GM20000 (cell line): ENCODE data around the gene SVOP.

ENCODE experiments used
- DNase-seq: peaks from one replicate; pipeline ENCODE4 v3.0.0; 2012; ENCODE audit warnings: low spot score
- TF ChIP-seq, protein P1 (sequence below): IDR thresholded peaks from 2 replicates; pipeline ENCODE4 v1.5.1; 2012; ENCODE audit warnings: mild to moderate bottlenecking, control low read depth; ENCODE audit errors: extremely low read depth, missing control alignments

SVOP gene

DNA sequence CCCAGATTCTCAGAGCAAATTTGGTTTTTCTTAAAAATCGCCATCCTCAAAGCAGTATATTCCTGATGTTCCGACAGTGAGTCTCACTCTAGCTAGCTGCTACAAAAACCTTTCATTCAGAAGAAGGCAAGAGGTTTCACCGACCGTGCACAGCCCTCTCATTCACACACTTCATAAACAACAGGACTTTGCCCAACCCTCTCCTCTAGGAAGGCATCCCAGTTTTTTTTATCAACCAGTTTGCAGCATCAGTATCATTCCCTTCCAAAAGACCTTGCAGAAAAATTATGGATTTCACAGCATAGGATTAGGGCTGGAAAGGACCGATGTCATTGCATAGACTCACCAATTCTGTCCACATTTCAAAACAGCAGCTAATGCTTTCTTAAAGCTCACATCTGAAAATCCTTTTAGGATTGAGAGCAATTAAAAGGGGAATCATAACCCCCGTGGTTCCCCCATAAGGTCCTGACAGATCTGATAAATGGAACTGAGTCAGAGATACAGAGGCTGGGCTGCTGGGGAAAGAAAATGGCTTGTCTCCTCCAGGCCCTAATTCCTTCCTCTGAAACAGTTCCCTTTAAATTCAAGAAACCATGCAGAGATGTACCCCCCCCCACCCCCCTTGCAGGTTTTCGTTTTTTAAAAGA, 597 bp downstream of the SVOP start:
- TF ChIP-seq, protein P1, sequence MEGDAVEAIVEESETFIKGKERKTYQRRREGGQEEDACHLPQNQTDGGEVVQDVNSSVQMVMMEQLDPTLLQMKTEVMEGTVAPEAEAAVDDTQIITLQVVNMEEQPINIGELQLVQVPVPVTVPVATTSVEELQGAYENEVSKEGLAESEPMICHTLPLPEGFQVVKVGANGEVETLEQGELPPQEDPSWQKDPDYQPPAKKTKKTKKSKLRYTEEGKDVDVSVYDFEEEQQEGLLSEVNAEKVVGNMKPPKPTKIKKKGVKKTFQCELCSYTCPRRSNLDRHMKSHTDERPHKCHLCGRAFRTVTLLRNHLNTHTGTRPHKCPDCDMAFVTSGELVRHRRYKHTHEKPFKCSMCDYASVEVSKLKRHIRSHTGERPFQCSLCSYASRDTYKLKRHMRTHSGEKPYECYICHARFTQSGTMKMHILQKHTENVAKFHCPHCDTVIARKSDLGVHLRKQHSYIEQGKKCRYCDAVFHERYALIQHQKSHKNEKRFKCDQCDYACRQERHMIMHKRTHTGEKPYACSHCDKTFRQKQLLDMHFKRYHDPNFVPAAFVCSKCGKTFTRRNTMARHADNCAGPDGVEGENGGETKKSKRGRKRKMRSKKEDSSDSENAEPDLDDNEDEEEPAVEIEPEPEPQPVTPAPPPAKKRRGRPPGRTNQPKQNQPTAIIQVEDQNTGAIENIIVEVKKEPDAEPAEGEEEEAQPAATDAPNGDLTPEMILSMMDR, result no peak
- no peak for DNase-seq

DNA sequence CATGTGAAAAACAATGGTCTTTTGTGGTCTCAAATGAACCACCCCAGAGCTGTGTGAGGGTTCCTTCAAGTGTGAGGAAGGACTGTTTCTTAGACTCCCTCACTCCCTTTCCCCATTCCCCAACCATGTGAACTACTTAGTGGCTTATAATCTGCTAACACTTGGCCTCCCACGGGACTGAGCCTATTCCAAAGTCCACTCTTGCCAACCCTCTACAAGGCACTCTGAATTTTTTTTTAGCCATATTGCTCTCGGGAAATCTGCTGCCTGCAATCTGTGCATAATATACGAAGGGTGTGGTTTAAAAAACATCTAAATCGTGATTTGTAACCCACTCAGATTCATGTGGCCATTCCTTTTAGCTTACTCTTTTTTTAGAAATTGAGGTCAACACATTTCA, 2.6 kb downstream of the SVOP start:
- no peak for DNase-seq
- TF ChIP-seq, protein P1, result no peak

DNA sequence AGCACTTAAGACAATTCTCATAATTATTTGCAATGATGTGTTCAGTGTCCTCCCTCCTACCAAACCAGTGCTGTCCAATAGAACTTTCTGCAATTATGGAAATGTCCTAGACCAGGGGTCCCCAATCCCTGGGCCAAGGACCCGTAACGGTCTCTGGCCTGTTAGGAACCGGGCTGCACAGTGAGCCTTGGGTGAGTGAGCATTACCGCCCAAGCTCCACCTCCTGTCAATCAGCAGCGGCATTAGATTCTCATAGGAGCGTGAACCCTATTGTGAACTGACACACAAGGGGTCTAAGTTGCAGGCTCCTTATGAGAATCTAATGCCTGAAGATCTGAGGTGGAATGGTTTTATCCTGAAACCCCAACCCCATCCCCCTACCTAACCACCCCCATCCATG, 3.9 kb downstream of the SVOP start:
- TF ChIP-seq, protein P1, result no peak
- DNase-seq, result no peak

DNA sequence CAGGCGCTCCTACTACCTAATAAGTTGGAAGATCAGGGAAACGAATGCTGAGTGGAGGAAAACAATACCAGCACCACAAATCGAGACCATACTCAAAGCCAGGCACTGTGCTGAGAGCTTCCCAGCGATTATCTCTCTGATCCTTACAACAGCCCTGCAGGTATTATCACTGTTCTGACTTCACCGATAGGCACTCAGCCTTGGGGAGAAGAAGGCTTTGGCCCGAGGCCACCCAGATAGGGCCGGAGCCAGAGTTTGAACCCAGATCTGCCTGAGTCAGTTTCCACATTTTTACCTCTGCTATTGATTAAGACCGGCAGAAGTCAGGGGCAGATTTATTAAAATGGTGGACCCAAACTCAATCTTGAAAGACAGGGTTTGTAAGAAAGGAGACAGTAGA, 4.9 kb downstream of the SVOP start:
- TF ChIP-seq, protein P1, result no peak
- DNase-seq, result no peak

DNA sequence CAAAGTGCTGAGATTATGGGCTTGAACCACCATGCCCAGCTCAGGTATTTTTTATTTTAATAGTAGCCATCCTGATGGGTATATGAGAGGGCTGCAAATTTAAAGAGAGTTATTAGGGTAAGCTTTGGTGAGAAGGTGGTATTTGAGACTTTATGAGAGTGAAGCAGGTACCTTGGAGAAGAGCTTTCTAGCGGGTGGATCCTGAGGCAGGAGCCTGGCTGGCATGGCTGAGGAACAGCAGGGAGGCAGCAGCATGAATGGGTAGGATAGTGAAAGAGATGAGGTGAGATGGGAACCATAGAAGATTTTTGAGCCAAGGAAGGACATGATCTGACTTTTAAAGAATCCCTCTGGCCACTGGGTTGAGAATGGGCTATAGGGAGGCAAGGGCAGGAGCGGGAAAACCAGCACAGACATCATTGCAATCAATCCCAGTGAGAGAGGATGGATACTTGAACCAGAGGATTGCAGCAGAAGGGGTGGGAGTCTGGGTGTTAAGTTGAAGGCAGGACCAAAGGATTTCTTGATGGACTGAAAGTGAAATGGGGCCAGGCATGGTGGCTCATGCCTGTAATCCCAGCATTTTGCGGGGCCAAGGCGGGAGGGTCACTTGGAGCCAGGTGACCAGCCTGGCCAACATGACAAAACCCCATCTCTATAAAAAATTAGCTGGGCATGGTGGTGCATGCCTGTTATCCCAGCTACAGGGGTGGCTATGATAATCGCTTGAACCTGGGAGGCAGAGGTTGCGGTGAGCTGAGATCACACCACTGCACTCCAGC, 5.7 kb downstream of the SVOP start:
- DNase-seq, result no peak

DNA sequence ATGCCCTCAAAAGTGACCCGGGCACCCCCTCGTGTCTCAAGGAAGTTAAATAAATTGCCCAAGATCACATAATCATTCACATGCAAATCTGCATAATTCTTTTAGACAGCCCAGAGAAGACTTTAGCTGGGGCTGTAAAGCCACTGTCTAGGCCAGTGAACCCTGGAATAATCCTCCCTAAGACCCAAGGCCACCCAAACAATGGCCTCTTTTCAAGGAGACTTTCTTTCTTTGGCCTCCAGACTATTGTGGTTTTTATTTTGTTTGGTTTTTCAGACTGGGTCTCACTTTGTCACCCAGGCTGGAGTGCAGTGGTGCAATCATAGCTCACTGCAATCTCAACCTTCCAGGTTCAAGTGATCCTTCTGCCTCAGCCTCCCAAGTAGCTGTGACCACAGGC, 10.6 kb downstream of the SVOP start:
- no peak for DNase-seq
- TF ChIP-seq, protein P1, result no peak

More for the DNA sequence above, 5.7 kb downstream of the SVOP start:
- TF ChIP-seq, protein P1, result no peak

DNA sequence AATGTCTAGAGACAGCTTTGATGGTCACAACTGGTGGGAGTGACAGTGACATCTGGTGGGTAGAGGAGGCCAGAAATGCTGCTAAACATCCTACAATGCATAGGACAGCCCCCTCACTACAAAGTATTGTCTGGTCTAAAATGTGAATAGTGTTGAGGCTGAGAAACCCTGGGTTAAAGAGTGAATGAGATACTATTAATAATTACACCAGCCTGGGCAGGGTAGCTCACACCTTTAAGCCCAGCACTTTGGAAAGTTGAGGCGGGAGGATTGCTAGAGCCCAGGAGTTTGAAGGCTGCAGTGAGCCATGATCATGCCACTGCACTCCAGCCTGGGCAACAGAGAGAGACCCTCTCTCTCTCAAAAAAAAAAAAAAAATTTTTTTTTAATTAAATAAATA, 11.1 kb downstream of the SVOP start:
- DNase-seq, result no peak
- TF ChIP-seq, protein P1, result no peak
